Erythroblast (primary cell): Measurements from ENCODE around the gene RHOA.
"Not testable (repeated sequence)": the region's sequence is repeated elsewhere in the genome, so short reads cannot be mapped to it uniquely, and the experiment has no call there.

Experiments used
- DNase-seq, 2 experiments: peaks; one replicate each; lab custom pipeline; 2025; lab: John Stamatoyannopoulos, UW
- GATA1 ChIP-seq: IDR thresholded peaks from 2 replicates; pipeline ENCODE4 v1.6.1; 2011; ENCODE audit warnings: low read depth, mild to moderate bottlenecking, control low read depth, low read length, moderate library complexity
- POLR2A ChIP-seq: IDR thresholded peaks from 2 replicates; pipeline ENCODE4 v1.6.1; 2011; ENCODE audit warnings: mild to moderate bottlenecking, low read length

RHOA gene

DNA sequence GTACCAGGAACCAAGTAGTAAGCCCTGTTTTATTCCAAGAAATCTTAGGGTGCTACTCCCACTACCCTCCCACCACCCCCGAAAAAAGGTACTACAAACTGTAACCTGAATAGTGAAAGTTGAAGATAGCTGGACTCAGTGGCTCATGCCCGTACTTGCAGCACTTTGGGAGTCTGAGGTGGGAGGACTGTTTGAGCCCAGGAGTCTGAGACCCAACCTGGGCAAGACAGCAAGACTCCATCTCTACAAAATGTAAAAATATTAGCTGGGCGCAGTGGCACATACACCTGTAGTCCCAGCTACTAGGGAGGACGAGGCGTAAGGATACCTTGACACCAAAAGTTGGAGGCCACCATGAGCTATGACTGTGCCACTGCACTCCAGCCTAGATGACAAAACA, 7.9 kb downstream of the RHOA start:
- no peak for DNase-seq
- no peak for TF ChIP-seq GATA1
- no peak for TF ChIP-seq POLR2A

GRCh38 chr3:49401766-49402165, 10.0 kb downstream of the RHOA start:
- TF ChIP-seq POLR2A (no peak), GATA1 (no peak)
- DNase-seq, result no peak

DNA sequence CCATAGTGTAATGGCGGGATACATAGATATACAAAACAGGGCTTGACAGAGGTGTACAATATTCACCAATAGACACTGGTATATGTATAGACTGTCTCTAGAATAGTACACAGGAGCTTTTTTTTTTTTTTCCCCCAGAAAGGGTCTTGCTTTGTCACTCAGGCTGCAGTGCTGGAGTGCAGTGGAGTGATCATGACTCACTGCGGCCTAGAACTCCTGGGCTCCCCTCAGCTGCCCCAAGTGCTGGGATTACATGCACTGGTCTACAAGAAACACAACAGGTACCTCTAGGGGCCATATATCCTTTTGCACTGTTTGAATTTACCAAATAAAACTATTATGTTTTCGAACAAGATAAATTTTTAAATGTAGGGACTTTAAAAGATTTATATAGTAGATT, 12.3 kb downstream of the RHOA start:
- no peak for TF ChIP-seq POLR2A
- no peak for TF ChIP-seq GATA1
- DNase-seq, result peak in 1 of 2 experiments; percentile 32

GRCh38 chr3:49397470-49397869, 14.3 kb downstream of the RHOA start:
- TF ChIP-seq GATA1, result no peak
- TF ChIP-seq POLR2A, result no peak
- DNase-seq, result peak; percentile 84 to 85

DNA sequence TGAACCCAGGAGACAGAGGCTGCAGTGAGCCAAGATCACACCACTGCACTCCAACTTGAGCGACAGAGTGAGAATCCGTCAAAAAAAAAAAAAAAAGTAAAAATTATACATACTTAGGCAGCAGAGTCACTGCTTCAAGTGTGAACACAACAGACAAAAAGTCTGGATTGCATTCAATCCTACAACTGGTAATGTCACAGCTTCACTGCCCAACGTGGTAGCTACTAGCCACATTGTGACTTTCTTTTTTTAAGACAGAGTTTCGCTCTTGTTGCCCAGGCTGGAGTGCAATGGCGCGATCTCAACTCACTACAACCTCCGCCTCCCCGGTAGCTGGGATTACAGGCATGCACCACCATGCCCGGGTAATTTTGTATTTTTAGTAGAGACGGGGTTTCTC, 20.5 kb downstream of the RHOA start:
- DNase-seq, result not testable (repeated sequence)

GRCh38 chr3:49389297-49389696, 22.5 kb downstream of the RHOA start:
- no peak for TF ChIP-seq GATA1
- no peak for TF ChIP-seq POLR2A
- DNase-seq, result no peak

DNA sequence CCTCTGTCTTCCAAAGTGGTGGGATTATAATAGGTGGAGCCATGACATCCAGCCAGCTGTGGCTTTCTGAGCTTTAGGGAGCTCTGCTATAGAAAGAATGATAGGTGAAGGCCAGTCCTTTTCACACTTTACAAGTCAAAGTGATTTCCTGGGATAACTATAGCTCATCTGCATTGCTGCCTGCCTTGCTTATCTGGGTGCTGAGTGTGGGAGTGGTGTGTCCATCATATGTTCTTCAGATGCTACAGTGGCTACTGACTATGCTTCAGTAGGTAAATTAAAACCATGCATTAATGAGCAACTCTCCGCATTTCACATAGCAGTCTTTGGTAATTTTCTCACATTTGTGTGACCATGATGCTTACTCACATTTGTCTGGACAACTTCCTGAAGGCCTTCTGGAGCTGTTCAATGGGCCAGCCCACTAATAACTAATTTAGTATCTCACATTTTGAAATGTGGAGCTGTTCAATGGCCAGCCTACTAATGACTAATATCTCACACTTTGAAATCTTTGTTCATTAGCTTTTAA, 23.4 kb downstream of the RHOA start:
- no peak for DNase-seq
- no peak for TF ChIP-seq GATA1
- TF ChIP-seq POLR2A, result no peak

DNA sequence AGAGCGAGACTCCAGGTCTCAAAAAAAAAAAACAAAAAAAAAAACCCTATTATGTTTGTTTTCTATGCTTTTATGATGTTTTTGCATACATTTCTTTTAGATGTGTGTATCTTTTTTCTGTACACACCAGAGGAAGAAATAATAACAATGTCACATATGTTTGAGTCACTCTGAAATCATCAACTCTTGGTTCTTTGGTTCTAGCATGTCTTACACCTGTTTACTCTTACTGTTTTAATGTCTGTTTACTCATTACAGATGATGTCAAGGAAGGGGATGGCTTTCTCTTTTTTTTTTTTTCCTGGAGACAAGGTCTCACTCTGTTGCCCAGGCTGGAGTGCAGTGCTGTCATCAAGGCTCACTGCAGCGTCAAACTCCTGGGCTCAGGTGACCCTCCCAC, 24.1 kb downstream of the RHOA start:
- no peak for DNase-seq
- no peak for TF ChIP-seq GATA1
- TF ChIP-seq POLR2A, result no peak

DNA sequence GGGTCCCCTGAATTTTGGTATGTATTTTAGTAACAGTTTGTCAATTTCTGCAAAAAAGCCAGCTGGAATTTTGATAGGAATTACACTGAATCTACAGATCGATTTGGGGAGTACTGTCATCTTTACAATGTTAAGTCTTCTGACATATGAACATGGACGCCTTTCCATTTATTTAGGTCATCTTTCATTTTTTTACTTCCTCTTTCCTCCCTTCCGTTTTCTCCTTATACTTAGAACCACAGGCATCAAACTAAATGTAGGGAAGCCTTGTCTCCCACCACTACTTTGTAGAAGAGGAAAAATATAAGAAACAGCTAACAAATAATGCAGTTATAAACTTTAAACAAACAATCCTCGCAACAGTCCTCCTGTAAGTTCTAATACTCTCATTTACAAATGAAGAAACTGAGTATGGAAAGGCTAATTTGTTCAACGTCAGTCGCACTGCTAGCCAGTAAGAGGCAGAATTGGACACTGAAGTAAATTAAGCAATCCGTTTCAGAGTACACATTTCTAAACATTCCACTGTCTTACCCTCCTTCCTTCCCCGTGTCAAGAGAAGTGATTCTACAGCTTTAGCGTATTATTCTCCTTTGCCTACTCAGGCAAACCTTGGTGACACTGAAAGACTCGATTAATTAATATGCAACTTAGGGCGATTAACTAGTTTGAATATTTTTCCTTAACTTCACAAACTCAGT, 25.6 kb downstream of the RHOA start:
- TF ChIP-seq POLR2A (no peak), GATA1 (no peak)
- no peak for DNase-seq

GRCh38 chr3:49385617-49386016, 26.2 kb downstream of the RHOA start:
- TF ChIP-seq POLR2A, result no peak
- no peak for TF ChIP-seq GATA1
- no peak for DNase-seq

GRCh38 chr3:49383387-49383786, 28.4 kb downstream of the RHOA start:
- TF ChIP-seq GATA1 (no peak), POLR2A (no peak)
- DNase-seq, result no peak

DNA sequence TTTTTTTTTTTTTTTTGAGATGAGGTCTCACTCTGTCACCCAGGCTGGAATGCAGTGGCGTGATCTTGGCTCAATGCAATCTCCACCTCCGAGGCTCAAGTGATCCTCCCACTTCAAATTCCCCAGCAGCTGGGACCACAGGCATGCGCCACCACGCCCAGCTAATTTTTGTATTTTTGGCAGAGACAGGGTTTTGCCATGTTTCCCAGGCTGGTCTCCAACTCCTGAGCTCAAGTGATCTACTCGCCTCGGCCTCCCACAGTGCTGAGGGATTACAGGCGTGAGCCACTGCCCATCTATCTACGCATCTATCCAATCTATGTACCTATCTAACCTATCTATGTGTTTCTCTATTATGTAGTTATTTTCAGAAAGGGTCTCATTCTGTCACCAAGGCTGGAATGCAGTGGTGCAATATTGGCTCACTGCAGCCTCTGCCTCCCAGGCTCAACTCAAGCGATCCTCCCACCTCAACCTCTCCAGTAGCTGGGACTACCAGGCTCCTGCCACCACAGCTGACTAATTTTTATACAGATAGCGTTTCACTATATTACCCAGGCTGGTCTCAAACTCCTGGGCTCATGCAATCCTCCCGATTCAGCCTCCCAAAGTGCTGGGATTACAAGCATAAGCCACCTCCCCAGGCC, 33.4 kb downstream of the RHOA start:
- DNase-seq, result no peak
- TF ChIP-seq POLR2A (no peak), GATA1 (no peak)

DNA sequence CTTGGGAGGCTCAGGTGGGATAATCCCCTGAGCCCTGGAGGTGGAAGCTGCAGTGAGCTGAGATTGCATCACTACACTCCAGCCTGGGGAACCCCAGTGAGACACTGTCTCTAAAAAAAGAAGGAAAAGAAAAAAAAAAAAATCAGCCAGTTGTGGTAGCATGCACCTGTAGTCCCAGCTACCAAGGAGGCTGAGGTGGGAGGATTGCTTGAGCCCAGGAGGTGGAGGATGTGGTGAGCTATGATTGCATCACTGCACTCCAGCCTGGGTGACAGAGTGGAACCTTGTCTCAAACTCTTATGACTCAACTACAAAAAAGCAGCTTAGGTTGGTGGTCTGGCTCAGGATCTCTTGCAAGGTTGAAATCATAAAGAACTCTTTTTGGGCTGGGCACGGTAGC, 34.3 kb downstream of the RHOA start:
- DNase-seq, result peak in 1 of 2 experiments; percentile 28
- no peak for TF ChIP-seq POLR2A
- TF ChIP-seq GATA1, result no peak

- DNase-seq, result no peak
- TF ChIP-seq POLR2A (no peak), GATA1 (no peak)
Measured at GRCh38 chr3:49371946-49372345, 39.8 kb downstream of the RHOA start.

GRCh38 chr3:49370585-49371290, 41.0 kb downstream of the RHOA start:
- DNase-seq, result no peak

GRCh38 chr3:49362561-49362960, 49.2 kb downstream of the RHOA start:
- TF ChIP-seq GATA1 (no peak), POLR2A (no peak)

More at GRCh38 chr3:49370585-49371290, 41.0 kb downstream of the RHOA start:
- TF ChIP-seq GATA1, result no peak
- no peak for TF ChIP-seq POLR2A

More at GRCh38 chr3:49362561-49362960, 49.2 kb downstream of the RHOA start:
- no peak for DNase-seq
